HG02798 (cell line): ENCODE data around the gene AP2A1.
"Not testable (repeated sequence)": the region's sequence is repeated elsewhere in the genome, so short reads cannot be mapped to it uniquely, and the experiment has no call there.

Source experiments
- ATAC-seq: cut with Tn5 transposase; IDR thresholded peaks from one replicate; pipeline ENCODE4 v1.9.1; 2021; ENCODE audit warnings: mild to moderate bottlenecking; ENCODE audit not compliant: unreplicated experiment, poor library complexity

AP2A1 gene

DNA sequence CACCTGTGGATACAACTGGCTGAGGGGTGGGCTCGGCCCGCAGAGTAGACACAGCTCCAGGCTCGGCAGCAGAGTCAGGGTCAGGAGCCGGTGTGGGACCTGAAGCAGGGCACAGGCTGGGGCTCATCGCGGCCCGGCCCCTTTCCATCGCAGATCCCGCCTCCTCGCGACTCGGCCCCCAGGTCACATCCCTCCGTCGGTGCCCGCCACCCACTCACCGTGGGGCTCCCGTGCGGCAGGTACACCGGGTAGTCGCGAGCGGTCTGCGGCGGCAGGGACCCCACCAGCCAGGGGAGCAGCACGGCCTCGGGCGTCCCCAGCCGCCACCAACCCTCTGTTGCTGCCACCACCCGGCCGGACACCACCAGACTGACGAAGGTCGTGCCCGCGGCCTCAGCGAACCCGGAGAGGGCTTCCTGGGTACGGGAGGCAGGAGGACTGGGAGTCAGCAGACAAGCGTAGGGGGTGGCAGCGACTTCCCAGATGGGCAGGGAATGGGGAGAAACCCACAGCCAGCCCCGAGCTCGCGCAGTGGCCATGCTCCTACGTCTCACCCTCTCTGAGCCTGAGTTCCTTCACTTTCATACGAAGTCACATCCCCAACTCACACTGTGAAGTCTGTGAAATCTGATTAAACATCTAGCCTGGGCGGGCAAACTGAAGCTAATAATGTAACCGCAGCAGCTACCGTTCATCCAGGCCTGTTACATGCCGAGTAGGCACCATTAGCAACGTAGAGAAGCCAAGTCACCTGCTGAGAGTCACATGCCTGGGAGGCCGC, 42.5 kb downstream of the AP2A1 start:
- ATAC-seq, result no peak

DNA sequence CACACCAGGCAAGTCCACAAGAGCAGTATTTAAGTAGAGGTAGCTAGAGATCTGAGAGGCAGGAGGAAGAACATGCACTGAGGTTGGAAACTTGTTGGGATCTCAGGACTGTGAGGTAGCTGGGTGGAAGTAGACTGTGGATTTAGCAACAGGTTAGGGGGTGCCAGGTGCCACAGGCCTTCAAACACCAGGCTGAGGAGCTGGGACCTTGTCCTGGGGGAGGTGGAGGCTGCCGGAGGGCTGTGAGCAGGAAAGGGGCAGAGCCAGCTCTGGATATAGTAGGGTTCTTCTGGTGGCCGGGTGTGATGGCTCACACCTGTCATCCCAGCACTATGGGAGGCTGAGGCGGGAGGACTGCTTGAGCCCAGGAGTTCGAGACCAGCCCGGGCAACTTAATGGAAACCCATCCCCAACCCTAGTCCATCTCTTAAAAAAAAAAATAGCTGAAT, 43.2 kb downstream of the AP2A1 start:
- ATAC-seq, result no peak

DNA sequence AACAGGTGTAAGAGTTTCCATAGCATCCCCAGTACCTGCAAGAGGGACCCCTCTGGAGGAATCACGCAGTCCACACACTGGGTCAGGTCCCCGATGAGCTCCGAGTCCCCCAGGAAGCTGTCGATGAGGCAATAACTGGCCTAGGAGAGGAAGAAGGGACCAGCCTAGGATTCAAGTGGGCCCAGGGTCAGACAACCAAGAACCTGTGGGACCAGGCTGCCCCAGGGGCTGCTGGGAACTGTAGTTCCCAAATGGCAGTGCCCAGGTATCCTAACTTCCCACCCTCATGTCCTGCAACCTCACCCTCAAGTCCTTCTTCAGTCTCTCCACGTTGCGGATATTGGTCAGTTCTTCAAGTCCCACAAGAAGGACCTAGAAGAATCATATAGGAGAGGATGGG, 44.5 kb downstream of the AP2A1 start:
- no peak for ATAC-seq

DNA sequence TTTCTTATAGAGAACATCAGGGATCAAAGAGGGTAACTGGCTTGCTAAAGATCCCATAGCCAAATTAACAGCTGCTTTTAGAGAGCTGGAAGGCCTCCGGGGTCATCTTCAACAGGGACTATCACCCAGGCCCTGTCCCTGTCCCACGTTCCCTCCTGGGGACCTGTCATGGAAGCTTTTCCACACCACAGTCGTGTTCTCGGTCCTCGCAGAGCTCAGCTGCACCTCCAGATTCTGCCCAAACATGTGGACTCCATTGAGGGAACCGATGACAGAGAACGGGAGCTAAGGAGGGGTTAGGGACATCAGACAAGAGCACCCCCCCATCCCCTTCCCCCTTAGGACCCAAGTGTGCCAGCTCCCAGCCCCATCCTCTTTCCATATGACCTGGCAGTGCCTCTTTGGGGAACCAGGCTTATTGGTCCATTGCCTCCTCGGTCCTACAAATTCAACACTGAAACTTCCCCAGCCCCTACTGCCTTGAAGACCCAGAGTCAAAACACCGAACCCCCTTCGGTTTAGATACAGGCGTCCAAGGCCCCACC, 45.7 kb downstream of the AP2A1 start:
- no peak for ATAC-seq

DNA sequence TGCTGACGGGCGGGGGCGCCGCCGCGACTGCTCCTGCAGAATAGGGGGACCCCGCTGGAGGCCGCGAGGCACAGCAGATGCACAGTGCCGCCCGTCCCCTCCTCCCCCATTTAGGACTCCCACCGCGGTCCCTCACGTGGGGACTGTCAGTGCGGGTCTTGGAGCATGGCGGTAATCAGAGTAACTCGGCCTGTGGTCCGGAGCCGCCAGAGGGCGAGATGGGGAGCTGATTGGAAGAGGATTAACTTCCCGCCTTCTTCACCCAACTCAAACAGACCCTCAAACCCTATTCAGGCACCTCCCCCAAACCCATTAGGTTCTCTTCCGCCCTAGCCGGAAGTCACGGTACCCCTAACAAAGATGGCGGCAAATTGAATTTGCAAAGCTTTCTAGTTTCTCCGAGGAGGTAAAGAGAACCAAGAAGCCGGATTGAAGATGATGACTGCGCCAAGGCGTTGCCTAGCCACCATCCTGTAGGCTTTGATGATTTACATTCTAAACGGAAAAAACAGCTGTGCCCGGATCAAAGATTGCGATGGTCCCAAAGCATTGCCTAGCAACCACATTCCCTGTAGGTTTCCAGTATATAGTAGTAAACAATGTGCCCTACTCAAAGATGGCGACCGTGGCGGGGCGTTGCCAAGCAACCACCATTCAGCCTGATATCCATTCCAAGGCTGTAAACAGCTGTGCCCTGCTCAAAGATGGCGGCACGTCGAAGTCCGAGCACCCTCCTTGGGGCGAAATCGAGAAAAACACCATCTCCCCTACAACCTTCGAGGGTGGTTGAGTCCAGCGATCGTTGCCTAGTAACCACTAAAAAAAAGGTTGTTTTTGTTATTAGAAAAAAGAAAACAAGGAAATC, 46.4 kb downstream of the AP2A1 start, which contains the start of gene FUZ:
Gene FUZ, minus strand, starts transcription at position 296 of the 865 bp plus-strand sequence. Its CDS starts 186 bp downstream, at position 110.
- peak; percentile 63 for ATAC-seq

DNA sequence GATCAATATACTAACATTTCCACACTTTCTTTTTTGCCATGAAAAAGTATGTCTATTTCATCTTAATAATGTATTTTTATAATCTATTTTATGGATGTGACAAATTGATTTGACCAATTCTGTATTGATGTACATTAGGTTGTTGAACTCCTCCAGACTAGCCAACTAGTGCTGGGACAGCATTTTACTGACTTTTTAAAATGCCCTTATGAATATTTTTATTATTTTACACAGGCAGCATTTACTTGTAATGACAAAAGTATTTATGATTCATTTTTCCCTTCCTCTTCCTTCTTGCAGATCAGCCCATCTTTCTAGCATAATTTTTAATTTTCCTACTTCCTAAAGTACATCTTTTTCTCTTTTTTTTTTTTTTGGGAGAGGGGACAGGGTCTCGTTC, 47.2 kb downstream of the AP2A1 start:
- no peak for ATAC-seq

DNA sequence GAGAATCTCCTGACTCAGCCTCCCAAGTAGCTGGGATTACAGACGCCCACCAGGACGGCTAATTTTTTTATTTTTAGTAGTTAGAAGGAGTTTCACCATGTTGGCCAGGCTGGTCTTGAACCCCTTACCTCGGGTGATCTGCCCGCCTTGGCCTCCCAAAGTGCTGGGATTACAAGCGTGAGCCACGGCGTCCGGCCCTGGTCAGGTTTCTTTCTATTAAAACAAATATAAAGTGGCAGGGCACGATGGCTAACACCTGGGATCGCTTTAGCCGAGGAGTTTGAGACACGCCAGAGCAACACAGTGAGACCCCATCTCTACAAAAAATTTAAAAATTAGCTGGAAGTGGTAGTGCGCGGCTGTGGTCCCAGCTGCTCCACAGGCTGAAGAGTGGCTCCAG, 49.8 kb downstream of the AP2A1 start:
- ATAC-seq, result no peak

DNA sequence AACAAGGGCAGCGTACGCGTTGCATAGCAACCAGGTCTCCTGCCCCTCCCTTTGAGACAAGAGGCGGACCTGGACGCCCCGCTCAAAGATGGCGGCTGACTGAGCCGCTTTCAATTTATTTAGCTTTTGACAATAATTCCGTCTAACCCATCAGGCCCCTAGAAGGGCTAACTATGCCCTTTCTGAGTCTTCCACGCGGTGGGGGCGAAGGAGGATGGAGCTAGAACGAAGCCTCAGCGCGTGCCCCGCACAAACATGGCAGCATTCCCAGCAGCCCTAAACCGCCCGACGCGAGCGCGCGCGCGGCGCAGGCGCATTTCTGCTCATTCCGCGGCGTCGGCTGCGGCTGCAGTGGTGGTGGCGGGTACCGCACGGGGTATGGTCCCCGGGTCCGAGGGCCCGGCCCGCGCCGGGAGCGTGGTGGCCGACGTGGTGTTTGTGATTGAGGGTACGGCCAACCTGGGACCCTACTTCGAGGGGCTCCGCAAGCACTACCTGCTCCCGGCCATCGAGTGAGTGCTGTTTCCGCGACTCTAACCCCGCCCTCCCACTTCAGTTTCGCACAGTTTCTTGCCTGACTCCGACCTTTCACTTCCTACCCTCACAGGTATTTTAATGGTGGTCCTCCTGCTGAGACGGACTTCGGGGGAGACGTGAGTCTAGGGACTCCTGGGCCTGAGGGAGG, 51.3 kb downstream of the AP2A1 start, which contains the start of gene MED25:
Gene MED25, plus strand, starts transcription at position 326 of the 685 bp plus-strand sequence. Its CDS starts 53 bp downstream, at position 379.
- ATAC-seq, result peak; percentile 77

DNA sequence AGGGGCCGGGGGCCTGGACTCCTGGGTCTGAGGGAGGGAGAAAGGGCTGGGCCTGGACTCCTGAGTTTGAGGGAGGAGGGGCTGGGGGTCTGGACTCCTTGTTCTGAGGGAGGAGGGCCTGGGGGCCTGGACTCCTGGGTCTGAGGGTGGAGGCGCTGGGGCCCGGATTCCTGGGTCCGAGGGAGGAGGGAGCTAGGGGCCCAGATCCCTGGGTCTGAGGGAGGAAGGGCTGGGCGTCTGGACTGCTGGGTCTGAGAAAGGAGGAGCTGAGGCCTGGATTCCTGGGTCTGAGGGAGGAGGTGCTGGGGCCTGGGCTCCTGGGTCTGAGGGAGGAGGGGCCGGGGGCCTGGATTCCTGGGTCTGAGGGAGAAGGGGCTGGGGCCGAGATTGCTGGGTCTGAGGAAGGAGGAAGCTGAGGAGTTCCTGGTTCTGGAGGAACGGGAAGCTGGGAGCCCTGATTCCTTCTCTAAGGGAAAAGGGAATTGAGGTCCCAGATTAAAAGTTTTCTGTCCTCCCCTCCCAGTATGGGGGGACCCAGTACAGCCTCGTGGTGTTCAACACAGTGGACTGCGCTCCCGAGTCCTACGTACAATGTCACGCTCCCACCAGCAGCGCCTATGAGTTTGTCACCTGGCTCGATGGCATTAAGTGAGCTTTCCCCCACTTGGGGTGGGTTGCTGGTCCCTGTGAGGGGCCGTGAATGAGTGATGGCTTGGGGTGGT, 52.0 kb downstream of the AP2A1 start:
- no peak for ATAC-seq

DNA sequence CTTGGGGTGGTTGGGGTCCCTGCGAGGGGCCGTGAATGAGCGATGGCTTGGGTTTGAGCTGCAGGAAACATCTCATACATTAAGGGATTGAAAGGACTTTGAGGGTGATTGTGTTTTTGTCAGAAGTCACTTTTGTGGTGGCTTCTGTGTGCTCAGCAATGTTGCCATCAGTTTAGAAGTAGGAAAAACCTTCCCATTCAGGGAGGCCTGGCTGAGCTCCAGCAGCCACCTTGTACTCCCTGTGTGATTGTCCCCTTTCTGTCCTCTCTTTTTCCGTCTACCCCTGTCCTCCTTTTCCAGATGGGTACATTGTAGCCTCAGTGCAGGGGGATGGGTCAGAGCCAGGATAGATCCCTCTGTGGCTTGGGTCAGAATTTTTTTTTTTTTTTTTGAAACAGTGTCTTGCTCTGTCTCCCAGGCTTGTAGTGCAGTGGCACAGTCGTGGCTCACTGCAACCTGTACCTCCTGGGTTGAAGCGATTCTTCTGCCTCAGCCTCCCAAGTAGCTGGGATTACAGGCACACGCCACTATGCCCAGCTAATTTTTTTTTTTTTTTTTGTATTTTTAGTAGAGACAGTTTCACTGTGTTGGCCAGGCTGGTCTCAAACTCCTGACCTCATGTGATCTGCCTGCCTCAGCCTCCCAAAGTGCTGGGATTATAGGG, 52.8 kb downstream of the AP2A1 start:
- not testable (repeated sequence) for ATAC-seq

DNA sequence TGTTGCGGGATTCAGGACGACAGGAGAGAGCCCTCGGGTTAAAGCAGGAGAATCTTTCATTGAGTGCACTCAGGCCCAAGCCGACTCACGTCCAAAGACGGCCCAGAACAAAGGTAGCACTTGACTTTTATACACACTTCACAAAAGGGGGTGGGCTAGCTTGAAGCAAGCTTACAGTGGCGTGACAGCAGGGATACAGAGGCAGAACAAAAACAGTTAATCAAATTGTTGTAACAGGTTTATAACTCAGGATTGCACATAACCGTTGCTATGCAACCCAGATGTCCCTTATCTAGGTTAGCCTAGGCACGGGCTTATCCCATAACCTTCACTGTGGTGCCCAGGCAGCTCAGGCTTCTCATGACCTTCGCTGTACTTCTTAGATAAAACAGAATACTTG, 53.3 kb downstream of the AP2A1 start:
- no peak for ATAC-seq

DNA sequence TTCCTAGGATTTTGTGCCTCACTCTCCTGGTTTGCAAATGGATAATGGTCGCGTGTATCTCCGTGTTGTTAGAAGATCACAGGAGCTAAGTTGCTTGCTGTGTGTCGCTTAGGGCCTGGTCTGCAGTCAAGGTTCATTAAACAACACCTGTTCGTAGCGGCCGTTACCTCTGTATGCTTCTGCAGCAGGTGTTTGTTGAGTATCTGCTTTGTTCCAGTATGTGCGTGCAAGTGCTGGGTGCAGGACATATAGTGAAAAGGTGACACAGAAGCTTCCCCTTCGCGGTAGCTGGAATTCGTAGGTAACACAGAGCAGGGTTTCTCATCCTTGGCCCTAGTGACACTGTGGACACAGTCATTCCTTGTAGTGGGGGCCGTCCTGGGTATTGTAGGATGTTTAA, 56.7 kb downstream of the AP2A1 start:
- no peak for ATAC-seq

DNA sequence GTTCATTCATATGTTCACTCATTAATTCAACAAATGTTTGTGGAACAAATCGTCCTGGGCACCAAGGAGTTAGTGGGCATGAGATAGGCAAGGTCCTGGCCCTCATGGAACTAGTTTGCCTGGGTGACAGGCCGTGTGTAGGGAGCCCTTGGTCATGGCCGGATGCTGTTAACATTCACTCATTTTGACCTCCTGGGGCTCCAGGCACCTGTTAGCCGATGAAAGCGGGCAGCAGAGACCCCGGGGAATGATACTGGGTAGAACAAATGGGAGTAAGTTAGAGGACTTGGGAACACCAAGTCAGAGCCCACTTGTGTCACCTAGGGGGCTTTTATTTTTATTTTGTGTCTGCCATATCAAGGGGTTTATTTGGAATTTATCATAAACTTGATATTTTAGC, 57.9 kb downstream of the AP2A1 start:
- ATAC-seq, result no peak

DNA sequence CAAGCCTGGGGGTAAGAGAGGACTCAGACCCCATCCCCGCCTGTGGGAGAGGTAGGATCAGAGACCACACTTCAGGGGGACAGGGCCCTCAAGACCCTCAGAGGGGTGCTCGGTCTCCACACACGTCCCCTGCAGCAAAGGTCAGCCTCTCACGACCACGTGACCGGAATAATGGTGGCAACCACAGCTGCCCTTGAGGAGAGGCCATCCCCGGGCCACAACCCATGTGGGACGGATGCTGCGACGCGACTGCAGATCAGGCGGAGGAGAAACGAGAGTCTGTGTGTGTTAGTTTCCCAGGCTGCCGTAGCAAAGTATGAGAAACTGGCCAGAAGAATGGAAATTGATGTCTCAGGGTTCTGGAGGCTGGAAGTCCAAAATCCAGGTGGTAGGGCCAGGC, 60.2 kb downstream of the AP2A1 start:
- ATAC-seq, result no peak

DNA sequence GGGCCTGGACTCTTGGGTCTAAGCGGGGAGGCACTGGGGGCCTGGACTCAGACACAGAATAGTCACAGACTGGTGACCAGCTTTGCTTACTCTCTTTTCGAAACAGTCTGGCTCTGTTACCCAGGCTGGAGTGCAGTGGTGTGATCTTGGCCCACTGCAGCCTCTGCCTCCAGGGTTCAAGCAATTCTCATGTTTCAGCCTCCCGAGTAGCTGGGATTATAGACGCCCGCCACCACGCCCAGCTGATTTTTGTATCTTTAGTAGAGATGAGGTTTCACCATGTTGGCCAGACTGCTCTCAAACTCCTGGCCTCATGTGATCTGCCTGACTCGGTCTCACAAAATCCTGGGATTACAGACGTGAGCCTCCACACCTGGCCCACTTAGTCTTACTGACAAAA, 62.4 kb downstream of the AP2A1 start:
- no peak for ATAC-seq

DNA sequence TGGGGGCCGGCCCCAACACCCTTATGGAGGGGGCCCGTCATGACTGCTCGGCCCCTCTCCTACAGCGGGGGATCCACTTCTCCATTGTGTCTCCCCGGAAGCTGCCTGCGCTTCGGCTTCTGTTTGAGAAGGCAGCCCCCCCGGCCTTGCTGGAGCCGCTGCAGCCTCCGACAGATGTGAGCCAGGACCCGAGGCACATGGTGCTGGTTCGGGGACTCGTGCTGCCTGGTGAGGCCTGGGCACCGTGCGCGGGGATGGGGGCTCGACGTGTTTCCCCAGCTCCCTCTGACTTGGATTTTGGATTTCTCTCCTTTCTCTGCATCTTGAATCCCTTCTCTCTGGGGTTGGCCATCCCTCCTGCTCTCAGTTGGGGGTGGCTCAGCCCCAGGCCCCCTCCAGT, 62.9 kb downstream of the AP2A1 start:
- ATAC-seq, result no peak

DNA sequence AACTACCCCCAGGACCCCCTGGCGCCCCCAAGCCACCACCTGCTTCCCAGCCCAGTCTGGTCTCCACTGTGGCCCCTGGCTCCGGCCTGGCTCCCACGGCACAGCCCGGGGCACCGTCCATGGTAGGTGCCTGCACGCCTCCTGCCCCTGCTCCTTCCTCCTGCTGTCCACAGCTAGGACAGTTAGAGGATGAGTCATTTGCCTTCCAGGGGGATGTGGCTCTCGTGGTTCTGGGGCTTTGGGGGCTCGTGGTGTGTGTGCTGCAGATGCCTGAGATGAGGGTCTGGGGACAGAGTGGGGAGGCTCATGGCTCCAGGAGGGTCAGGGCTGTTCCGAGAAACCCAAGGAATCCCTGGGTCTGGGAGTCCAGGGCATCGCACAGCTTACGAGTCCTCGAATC, 64.0 kb downstream of the AP2A1 start:
- ATAC-seq, result no peak

DNA sequence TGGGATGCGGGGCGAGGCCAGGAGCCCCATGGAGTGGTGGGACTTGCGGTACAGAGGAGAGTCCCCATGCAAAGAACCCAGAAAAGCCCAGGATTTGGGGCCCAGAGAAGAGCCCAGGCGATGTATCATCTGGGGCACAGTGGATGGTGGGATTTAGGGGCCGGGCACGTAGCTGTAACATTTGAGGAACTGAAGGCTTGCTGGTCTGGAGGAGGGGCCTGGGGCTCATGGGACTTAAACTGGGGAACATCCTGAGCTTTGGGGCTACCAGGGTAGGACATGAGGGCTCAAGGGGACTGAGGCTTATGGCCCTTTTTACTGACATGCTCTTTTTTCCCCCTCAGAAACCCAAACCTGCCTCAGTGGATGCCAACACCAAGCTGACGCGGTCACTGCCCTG, 64.8 kb downstream of the AP2A1 start:
- ATAC-seq, result no peak

DNA sequence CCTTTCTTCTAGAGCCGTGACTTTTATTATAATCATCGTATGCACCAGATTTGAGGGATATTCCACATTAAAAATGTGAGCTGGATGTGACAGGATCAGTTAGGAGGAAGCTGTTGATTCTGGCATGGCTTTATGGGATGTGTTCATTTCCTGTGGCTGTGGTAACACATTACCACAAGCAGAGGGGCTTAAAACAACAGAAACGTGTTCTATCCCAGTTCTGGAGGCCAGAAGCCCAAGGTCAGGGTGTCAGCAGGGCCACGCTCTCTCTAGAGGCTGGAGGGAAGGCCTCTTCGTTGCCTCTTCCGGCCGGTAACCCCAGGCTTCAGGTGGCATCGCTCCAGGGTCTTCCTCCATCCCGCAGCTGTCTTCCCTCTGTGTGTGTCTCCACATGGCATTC, 65.8 kb downstream of the AP2A1 start:
- no peak for ATAC-seq
